Suprapubic skin (tissue), 4 donors: ENCODE data around the gene APOC4.

Experiments
- POLR2A ChIP-seq, 2 donors: fragments of 450-650 bp; IDR thresholded peaks; one replicate each; pipeline ENCODE4 v1.6.1; 2017; ENCODE audit warnings: antibody characterized with exemption in 2 of 2, mild to moderate bottlenecking in 2 of 2, moderate library complexity in 2 of 2
- POLR2AphosphoS5 ChIP-seq, 3 donors: sonication (generic); formaldehyde crosslinking; IDR thresholded peaks; one replicate each; pipeline ENCODE4 v1.6.1; 2017; ENCODE audit warnings: antibody characterized with exemption in 3 of 3
- TF ChIP-seq, protein P1 (sequence below), 2 donors: fragments of 200-600 bp in 1 of 2; fragments of 450-650 bp in 1 of 2; sonication (generic) in 1 of 2; IDR thresholded peaks; one replicate each; pipeline ENCODE4 v1.5.1; 2016 to 2019; ENCODE audit warnings: antibody characterized with exemption in 2 of 2, mild to moderate bottlenecking in 1 of 2, moderate library complexity in 1 of 2

DNA sequence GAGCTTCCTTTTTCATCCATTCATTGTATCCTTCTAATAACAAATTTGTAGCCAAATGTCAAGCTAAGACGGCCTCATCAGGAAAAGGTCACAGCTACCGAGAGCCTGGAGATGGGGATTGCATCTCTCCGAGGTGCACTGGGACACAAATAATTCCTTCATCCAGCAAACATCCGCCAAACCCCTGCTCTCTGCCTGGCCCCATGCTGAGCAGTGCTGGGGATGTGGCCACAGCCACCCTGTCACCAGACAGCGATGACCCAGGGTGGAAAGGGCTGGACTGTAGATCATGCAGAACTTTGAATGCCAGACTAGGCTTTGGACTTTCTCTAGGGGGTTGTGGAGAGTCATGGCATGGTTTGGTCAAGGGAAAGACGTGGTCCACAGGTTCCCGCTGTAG lies 49.1 kb upstream of the APOC4 start:
- TF ChIP-seq POLR2A (IDR thresholded peaks at IDR 0.05), result no peak
- no peak for TF ChIP-seq POLR2AphosphoS5 (IDR thresholded peaks at IDR 0.05)
- TF ChIP-seq, protein P1, sequence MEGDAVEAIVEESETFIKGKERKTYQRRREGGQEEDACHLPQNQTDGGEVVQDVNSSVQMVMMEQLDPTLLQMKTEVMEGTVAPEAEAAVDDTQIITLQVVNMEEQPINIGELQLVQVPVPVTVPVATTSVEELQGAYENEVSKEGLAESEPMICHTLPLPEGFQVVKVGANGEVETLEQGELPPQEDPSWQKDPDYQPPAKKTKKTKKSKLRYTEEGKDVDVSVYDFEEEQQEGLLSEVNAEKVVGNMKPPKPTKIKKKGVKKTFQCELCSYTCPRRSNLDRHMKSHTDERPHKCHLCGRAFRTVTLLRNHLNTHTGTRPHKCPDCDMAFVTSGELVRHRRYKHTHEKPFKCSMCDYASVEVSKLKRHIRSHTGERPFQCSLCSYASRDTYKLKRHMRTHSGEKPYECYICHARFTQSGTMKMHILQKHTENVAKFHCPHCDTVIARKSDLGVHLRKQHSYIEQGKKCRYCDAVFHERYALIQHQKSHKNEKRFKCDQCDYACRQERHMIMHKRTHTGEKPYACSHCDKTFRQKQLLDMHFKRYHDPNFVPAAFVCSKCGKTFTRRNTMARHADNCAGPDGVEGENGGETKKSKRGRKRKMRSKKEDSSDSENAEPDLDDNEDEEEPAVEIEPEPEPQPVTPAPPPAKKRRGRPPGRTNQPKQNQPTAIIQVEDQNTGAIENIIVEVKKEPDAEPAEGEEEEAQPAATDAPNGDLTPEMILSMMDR (IDR thresholded peaks at IDR 0.05), result no peak
